Activated B cell treated with CpG ODN at 0.5 μM for 24 hours (primary cell): ENCODE measurements around the gene CLDN3. TPM values are rescaled to one million over a fixed set of nuclear protein-coding genes. Genes with fewer than 3 reads are reported as not detected.
A peak's percentile ranks its signal among the peaks of the same experiment; 100 is the strongest.

Experiments used
- ATAC-seq: fragments of 200-7000 bp; cut with Tn5 transposase; one replicate; pipeline ENCODE4 v1.10.0; 2021; ENCODE audit warnings: low read depth, mild to moderate bottlenecking, moderate library complexity
- CTCF ChIA-PET: fragments of 350-600 bp; sonication (Branson Sonifier 250); formaldehyde crosslinking; loops from one replicate; lab custom pipeline; 2021; ENCODE audit warnings: antibody characterized with exemption; lab: Charles Lee
- POLR2A ChIA-PET: fragments of 350-600 bp; sonication (Branson Sonifier 250); formaldehyde crosslinking; loops from one replicate; lab custom pipeline; 2021; ENCODE audit warnings: antibody characterized with exemption; lab: Charles Lee
- DNase-seq: peaks from one replicate; pipeline ENCODE4 v3.0.0; 2022
- H3K27ac Mint-ChIP-seq: one replicate; pipeline ENCODE4 v1.8.0; 2020; ENCODE audit warnings: mixed read lengths
- H3K27me3 Mint-ChIP-seq: one replicate; pipeline ENCODE4 v1.8.0; 2021; ENCODE audit warnings: mixed read lengths
- H3K36me3 Mint-ChIP-seq: one replicate; pipeline ENCODE4 v1.8.0; 2021; ENCODE audit warnings: low read depth, mixed read lengths
- H3K4me1 Mint-ChIP-seq: one replicate; pipeline ENCODE4 v1.8.0; 2021; ENCODE audit warnings: mixed read lengths
- H3K4me3 Mint-ChIP-seq: one replicate; pipeline ENCODE4 v1.8.0; 2020; ENCODE audit warnings: mild to moderate bottlenecking, mixed read lengths
- H3K9me3 Mint-ChIP-seq: one replicate; pipeline ENCODE4 v1.8.0; 2020; ENCODE audit warnings: mixed read lengths
- CTCF ChIP-seq: fragments of 200-600 bp; IDR thresholded peaks from one replicate; pipeline ENCODE4 v1.8.0; 2022; ENCODE audit warnings: antibody characterized with exemption, mild to moderate bottlenecking
- intact Hi-C: fragments of 100-400 bp; cut with micrococcal nuclease; formaldehyde crosslinking; loops from one replicate; pipeline ENCODE4 v1.15.1; 2024
- total RNA-seq: library from RNA; stranded (reverse); gene quantifications from 2 replicates; pipeline ENCODE4 v1.2.3, GENCODE V29; 2022

CLDN3 gene
- total RNA-seq, 1 donor from 2014 or later, result not detected

DNA sequence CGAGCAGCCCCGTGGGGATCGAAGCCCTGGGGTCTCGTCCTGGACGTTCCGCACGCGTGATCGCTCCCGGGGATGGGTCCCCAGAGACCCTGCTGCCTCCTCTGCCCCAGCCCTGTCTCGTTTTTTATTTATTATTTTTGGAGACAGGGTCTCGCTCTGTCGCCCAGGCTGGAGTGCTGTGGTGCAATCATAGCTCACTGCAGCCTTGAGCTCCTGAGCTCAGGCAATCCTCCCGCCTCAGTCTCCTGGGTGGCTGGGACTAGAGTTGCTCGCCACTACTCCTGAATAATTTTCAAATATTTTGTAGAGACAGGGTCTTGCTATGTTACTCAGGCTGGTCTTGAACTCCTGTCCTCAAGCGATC is 50.3 kb downstream of the CLDN3 start:
- Mint-ChIP-seq H3K27me3 (peaks cover 28% of the 10 kb centered on the region), H3K27ac (no peak overlapping the region), H3K4me1 (peaks cover 21% of the 10 kb centered on the region), H3K36me3 (no peaks in the 10 kb centered on the region), H3K9me3 (no peaks in the 10 kb centered on the region), H3K4me3 (peak overlapping the region; percentile 79)
- POLR2A ChIA-PET, result interaction anchor here (0.5 to 0.6 kb wide), 4 partner anchors 16 to 859 kb away, joined by 3 to 5 read pairs (median 4); no protein-coding TSS in a partner anchor
- CTCF ChIA-PET, result no interaction called here
- no peak for ATAC-seq
- no peak for DNase-seq
- intact Hi-C loops, result loop anchor here (1.0 to 2.0 kb wide), 3 partner anchors 15 to 53 kb away; partner anchors contain the start of genes ABHD11 and VPS37D
- TF ChIP-seq CTCF, result no peak

Other genes with a start within 250 kb of the CLDN3 start
- gene BAZ1B, start 248.0 kb downstream of the CLDN3 start, total RNA-seq, result 53.6 and 59.1 TPM in 2 replicates
- gene BCL7B, start 212.6 kb downstream of the CLDN3 start, total RNA-seq, result 62.0 and 62.6 TPM in 2 replicates
- 26.1 and 33.5 TPM in 2 replicates for gene TBL2, start 191.7 kb downstream of the CLDN3 start, total RNA-seq
- gene MLXIPL, start 145.7 kb downstream of the CLDN3 start, total RNA-seq, result not detected in 2 replicates
- 0.17 and 0.24 TPM in 2 replicates for gene VPS37D, start 102.4 kb downstream of the CLDN3 start, total RNA-seq
- gene DNAJC30, start 86.8 kb downstream of the CLDN3 start, total RNA-seq, result 13.7 and 14.2 TPM in 2 replicates
- 69.0 and 74.8 TPM in 2 replicates for gene BUD23, start 86.7 kb downstream of the CLDN3 start, total RNA-seq
- 1.8 and 2.1 TPM in 2 replicates for gene STX1A, start 50.6 kb downstream of the CLDN3 start, total RNA-seq
- 12.1 and 15.9 TPM in 2 replicates for gene ABHD11, start 31.5 kb downstream of the CLDN3 start, total RNA-seq
- not detected in 2 replicates for gene CLDN4, start 60.7 kb upstream of the CLDN3 start, total RNA-seq
- gene METTL27, start 72.2 kb upstream of the CLDN3 start, total RNA-seq, result 0.66 and 1.7 TPM in 2 replicates
- gene TMEM270, start 90.9 kb upstream of the CLDN3 start, total RNA-seq, result not detected in 2 replicates